Measurements from ENCODE around the gene TRIL.

DNA sequence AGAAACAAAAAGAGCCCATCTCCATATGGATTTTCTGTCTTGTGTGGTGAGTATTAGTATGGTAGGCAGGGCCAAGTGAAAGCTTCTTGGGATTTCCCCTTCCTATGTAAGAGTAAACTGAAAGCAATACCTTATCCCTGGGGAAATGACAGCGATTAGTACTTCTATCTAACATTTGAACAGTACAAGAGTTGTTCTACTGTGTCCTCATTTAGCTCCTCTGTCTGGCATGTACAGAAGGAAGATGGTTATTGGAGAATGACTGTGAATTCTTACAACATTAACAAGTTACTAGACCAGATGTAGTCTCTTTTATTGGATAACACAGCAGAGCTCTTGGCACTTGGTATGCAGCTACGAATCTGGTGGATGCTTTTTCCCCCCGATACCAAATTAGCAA is 17.9 kb upstream of the TRIL start:
- no peak for TF ChIP-seq NFATC4 (CRISPR knock-in tag; IDR thresholded peaks at IDR 0.05)
- TF ChIP-seq NR3C1 (CRISPR knock-in tag; conservative IDR thresholded peaks at IDR 0.05; ENCODE audit: low read depth) = no peak
- TF ChIP-seq SMAD4 (CRISPR knock-in tag; IDR thresholded peaks at IDR 0.05) = no peak
- TF ChIP-seq, protein P1, sequence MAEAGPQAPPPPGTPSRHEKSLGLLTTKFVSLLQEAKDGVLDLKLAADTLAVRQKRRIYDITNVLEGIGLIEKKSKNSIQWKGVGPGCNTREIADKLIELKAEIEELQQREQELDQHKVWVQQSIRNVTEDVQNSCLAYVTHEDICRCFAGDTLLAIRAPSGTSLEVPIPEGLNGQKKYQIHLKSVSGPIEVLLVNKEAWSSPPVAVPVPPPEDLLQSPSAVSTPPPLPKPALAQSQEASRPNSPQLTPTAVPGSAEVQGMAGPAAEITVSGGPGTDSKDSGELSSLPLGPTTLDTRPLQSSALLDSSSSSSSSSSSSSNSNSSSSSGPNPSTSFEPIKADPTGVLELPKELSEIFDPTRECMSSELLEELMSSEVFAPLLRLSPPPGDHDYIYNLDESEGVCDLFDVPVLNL (CRISPR knock-in tag; IDR thresholded peaks at IDR 0.05; ENCODE audit: borderline replicate concordance, low read depth) = no peak
- TF ChIP-seq KAT7 (CRISPR knock-in tag; IDR thresholded peaks at IDR 0.05; ENCODE audit: borderline replicate concordance) = no peak
- no peak for TF ChIP-seq ZBTB21 (CRISPR knock-in tag; IDR thresholded peaks at IDR 0.05; ENCODE audit: borderline replicate concordance)
- TF ChIP-seq ZNF671 (CRISPR knock-in tag; IDR thresholded peaks at IDR 0.05) = no peak
- TF ChIP-seq, protein P2, sequence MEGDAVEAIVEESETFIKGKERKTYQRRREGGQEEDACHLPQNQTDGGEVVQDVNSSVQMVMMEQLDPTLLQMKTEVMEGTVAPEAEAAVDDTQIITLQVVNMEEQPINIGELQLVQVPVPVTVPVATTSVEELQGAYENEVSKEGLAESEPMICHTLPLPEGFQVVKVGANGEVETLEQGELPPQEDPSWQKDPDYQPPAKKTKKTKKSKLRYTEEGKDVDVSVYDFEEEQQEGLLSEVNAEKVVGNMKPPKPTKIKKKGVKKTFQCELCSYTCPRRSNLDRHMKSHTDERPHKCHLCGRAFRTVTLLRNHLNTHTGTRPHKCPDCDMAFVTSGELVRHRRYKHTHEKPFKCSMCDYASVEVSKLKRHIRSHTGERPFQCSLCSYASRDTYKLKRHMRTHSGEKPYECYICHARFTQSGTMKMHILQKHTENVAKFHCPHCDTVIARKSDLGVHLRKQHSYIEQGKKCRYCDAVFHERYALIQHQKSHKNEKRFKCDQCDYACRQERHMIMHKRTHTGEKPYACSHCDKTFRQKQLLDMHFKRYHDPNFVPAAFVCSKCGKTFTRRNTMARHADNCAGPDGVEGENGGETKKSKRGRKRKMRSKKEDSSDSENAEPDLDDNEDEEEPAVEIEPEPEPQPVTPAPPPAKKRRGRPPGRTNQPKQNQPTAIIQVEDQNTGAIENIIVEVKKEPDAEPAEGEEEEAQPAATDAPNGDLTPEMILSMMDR (IDR thresholded peaks at IDR 0.05) = no peak
- no peak for TF ChIP-seq TEAD1 (CRISPR knock-in tag; IDR thresholded peaks at IDR 0.05)
- TF ChIP-seq, protein P3, sequence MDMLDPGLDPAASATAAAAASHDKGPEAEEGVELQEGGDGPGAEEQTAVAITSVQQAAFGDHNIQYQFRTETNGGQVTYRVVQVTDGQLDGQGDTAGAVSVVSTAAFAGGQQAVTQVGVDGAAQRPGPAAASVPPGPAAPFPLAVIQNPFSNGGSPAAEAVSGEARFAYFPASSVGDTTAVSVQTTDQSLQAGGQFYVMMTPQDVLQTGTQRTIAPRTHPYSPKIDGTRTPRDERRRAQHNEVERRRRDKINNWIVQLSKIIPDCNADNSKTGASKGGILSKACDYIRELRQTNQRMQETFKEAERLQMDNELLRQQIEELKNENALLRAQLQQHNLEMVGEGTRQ (CRISPR knock-in tag; IDR thresholded peaks at IDR 0.05) = no peak
- TF ChIP-seq TCF7 (CRISPR knock-in tag; IDR thresholded peaks at IDR 0.05; ENCODE audit: low read depth) = no peak
- TF ChIP-seq, protein P4, sequence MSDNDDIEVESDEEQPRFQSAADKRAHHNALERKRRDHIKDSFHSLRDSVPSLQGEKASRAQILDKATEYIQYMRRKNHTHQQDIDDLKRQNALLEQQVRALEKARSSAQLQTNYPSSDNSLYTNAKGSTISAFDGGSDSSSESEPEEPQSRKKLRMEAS (CRISPR knock-in tag; IDR thresholded peaks at IDR 0.05) = no peak
- no peak for TF ChIP-seq SP1 (CRISPR knock-in tag; conservative IDR thresholded peaks at IDR 0.05)
